ENCODE results near the gene AFF3.

AFF3 gene

DNA sequence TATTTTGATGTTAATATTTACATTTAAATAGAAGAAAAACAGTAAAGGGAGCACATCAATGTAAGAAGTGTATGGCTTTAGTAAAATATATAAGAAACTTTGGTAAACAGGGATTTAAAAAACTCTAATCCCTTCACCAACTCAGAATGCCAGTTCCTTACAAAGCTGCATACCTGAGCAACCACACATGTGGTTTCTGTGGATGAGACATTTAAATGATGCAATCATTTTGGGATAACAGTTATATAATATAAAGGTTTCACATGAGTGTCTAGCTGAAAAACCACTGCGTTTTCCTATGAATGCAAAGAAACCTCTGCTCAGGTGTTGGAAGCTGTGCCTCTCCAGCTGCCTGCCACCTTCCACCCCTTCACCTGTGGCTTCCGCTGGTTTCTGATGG lies 443.5 kb downstream of the AFF3 start:
- no peak for TF ChIP-seq CTCF (IDR thresholded peaks at IDR 0.05)
- H3K27me3 Mint-ChIP-seq (ENCODE audit: low read depth, poor library complexity) = peaks cover 3% of the 10 kb centered on the region
- H3K9me3 Mint-ChIP-seq = no peaks in the 10 kb centered on the region
- peaks cover 58% of the 10 kb centered on the region for H3K4me1 Mint-ChIP-seq
- peaks cover 41% of the 10 kb centered on the region for H3K36me3 Mint-ChIP-seq (ENCODE audit: low read depth)
- H3K27ac Mint-ChIP-seq = no peak overlapping the region
- H3K4me3 Mint-ChIP-seq = no peak overlapping the region
- DNase-seq = no peak

DNA sequence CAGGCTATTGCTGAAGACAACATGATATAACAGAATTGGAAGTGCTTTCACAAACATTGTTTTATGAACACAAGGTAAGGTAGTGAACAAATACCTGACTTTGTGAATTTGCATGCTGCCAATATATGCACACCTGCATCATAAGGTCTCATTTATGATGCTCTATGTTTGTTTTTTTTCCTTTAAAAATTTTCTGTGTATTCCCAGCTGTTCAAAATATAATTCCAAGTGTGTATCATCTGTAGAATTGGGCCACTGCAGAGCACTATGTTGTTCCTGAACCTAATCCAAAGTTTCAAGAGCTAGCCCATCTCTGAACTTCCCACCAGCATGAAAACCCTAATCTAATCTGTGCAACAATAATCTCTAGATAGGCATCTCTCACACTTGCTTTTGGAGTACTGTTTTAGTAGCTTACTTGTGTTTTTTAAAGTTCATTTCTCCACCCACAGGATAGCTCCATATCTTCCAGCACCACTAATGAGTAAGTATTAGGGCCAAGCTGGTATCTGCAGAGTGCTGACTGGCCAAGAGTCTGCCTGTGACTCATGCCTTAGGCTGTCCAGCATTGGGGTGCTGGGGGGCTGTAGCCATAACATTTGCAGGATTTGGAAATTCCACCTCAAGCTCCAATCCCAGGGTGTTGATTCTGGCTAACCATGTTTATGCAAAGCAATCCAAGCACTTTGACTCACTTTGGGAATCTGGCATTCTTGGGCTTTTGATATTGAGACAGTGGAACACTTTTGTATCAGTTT lies 444.4 kb downstream of the AFF3 start:
- H3K27me3 Mint-ChIP-seq (ENCODE audit: low read depth, poor library complexity) = peaks cover 3% of the 10 kb centered on the region
- peaks cover 58% of the 10 kb centered on the region for H3K4me1 Mint-ChIP-seq
- DNase-seq = no peak
- H3K27ac Mint-ChIP-seq = no peak overlapping the region
- no peak for TF ChIP-seq CTCF (IDR thresholded peaks at IDR 0.05)
- no peaks in the 10 kb centered on the region for H3K9me3 Mint-ChIP-seq
- peaks cover 33% of the 10 kb centered on the region for H3K36me3 Mint-ChIP-seq (ENCODE audit: low read depth)
- H3K4me3 Mint-ChIP-seq = no peak overlapping the region

- TF ChIP-seq CTCF (IDR thresholded peaks at IDR 0.05) = no peak
- H3K9me3 Mint-ChIP-seq = no peaks in the 10 kb centered on the region
- no peak overlapping the region for H3K27ac Mint-ChIP-seq
- H3K27me3 Mint-ChIP-seq (ENCODE audit: low read depth, poor library complexity) = peaks cover 3% of the 10 kb centered on the region
- DNase-seq = no peak
- peaks cover 64% of the 10 kb centered on the region for H3K4me1 Mint-ChIP-seq
- no peak overlapping the region for H3K4me3 Mint-ChIP-seq
- peaks cover 42% of the 10 kb centered on the region for H3K36me3 Mint-ChIP-seq (ENCODE audit: low read depth)
Observed at GRCh38 chr2:99695944-99696253, 446.5 kb downstream of the AFF3 start.

DNA sequence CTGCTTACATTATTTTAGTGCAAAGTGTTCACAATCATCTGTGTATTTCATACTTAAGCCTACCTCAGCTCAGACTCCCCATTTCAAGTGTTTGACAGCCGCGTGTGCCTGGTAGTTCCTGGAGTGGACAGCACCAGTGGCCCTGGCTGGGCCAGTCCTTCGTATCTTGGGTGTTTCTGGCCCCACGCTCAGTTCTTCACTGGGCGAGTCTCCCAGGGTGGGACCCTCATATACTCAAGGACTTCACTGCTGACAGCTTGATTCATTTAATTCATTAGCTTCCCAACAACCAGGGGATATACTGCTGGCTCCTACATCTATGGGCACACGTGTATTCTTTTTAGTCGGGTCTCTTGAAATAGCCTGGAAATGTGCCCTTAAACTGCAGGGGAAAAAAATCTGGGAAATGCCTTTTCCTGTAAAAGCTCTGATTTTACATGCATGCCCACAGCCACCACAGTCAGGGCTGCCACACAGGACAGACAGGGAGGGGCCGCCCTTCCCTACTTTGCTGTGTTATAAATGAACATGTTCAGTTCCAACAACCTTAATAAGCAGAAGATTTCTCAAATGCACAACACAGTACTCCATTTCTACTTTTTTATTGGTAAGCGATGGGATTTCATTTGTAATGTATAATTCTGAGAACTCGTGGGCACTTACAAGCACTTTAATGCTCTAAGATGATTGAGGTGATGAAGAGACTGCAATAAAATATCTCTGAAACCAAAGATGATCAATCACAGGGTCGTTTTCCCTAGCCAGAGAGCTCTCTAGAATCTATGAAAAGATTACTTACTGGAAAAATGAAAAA lies 447.1 kb downstream of the AFF3 start:
- H3K4me1 Mint-ChIP-seq = peaks cover 59% of the 10 kb centered on the region
- no peak overlapping the region for H3K4me3 Mint-ChIP-seq
- peaks cover 43% of the 10 kb centered on the region for H3K36me3 Mint-ChIP-seq (ENCODE audit: low read depth)
- TF ChIP-seq CTCF (IDR thresholded peaks at IDR 0.05) = no peak
- H3K27me3 Mint-ChIP-seq (ENCODE audit: low read depth, poor library complexity) = peaks cover 3% of the 10 kb centered on the region
- H3K27ac Mint-ChIP-seq = no peak overlapping the region
- DNase-seq = no peak
- no peaks in the 10 kb centered on the region for H3K9me3 Mint-ChIP-seq

GRCh38 chr2:99694331-99694730 lies 448.1 kb downstream of the AFF3 start:
- peaks cover 41% of the 10 kb centered on the region for H3K36me3 Mint-ChIP-seq (ENCODE audit: low read depth)
- no peak for TF ChIP-seq CTCF (IDR thresholded peaks at IDR 0.05)
- H3K27me3 Mint-ChIP-seq (ENCODE audit: low read depth, poor library complexity) = peaks cover 3% of the 10 kb centered on the region
- H3K4me1 Mint-ChIP-seq = peaks cover 56% of the 10 kb centered on the region
- no peak overlapping the region for H3K27ac Mint-ChIP-seq
- H3K4me3 Mint-ChIP-seq = no peak overlapping the region
- no peaks in the 10 kb centered on the region for H3K9me3 Mint-ChIP-seq
- DNase-seq = no peak
